Stomach (tissue), 4 donors: ENCODE results near the gene GPR152.

Experiments used
- CTCF ChIP-seq, 7 experiments: fragments of 450-650 bp in 4 of 7; fragments of 200-600 bp in 3 of 7; sonication (generic) in 3 of 7; IDR thresholded peaks; one replicate each; pipeline ENCODE4 v1.5.1; 2016 to 2019; ENCODE audit warnings: antibody characterized with exemption in 7 of 7, control low read depth in 2 of 7, mild to moderate bottlenecking in 1 of 7
- POLR2A ChIP-seq, 4 donors: fragments of 450-650 bp; IDR thresholded peaks; one replicate each; pipeline ENCODE4 v1.6.1; 2016; ENCODE audit warnings: antibody characterized with exemption in 4 of 4, control low read depth in 2 of 4, mild to moderate bottlenecking in 1 of 4, moderate library complexity in 1 of 4

DNA sequence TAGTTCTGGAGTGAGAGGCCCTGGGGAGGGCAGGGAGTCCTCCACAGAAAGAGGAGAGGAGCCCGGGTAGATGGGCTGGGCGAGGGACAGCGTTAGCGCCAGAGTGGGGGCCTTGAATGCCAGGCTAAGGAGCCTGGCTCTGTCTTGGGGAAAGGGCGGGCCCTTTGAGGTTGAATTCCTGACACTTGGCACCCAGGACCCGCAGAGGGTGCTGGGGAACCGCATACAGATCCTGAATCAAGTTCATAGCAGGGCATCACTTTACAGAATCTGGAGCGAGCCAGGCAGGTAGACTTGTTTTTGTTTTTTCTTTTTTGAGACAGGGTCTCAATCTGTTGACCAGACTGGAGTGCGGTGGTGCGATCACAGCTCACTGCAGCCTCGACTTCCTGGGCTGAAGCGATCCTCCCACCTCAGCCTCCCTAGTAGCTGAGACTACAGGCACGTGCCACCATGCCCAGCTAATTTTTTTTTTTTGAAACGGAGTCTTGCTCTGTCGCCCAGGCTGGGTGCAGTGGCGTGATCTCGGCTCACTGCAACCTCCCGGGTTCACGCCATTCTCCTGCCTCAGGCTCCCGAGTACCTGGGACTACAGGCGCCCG, 31.0 kb downstream of the GPR152 start:
- TF ChIP-seq POLR2A (IDR thresholded peaks at IDR 0.05) (no peak), CTCF (IDR thresholded peaks at IDR 0.05) (no peak)
